AG09319 (cell line): Measurements from ENCODE around the gene PCDH9.

Source experiments
- DNase-seq: peaks from one replicate; pipeline ENCODE4 v3.0.0-alpha.2; 2010; ENCODE audit warnings: low read depth; ENCODE audit errors: extremely low read depth
- TF ChIP-seq, protein P1 (sequence below): IDR thresholded peaks from 2 replicates; pipeline ENCODE4 v1.5.1; 2011; ENCODE audit warnings: low read depth, mild to moderate bottlenecking, inconsistent platforms, low read length, moderate library complexity

Gene PCDH9

DNA sequence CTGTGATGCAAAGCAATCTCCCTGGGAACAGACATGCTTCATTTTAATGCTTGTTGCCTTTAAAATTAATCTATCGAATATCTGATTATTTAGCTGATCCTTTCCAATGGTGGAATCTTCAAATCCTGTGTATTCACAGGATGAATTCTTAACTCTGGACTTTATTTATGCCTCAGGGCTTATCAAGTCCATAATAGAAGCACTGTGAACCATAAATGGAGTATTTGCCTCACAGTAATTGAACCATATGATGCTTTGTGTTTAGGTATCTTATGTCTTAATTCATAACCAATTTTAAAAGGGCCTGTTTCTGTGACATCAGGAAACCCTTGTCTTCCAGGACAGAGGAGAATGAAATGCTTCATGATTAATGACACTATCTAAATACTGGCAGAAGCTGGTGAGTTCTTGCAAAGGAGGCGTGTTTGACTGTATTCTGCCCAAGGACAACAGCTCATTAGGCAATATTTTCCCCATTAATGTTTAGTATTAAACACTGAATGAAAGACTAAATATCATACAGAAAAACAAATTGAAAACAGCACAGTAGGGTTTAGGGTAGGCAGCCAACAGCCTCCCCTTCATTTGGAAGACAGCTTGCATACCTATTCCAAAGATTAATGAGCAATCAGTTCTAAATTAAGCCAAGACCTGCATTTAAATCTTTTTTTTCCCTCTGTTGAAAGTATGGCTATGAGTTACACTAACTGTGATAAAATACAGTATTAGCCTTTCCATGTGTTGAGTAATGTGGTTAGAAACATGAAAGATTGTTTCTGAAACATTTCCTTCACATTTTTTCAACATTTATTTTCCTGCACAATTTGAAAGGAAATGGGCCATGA lies 709.4 kb downstream of the PCDH9 start:
- DNase-seq = no peak
- TF ChIP-seq, protein P1, sequence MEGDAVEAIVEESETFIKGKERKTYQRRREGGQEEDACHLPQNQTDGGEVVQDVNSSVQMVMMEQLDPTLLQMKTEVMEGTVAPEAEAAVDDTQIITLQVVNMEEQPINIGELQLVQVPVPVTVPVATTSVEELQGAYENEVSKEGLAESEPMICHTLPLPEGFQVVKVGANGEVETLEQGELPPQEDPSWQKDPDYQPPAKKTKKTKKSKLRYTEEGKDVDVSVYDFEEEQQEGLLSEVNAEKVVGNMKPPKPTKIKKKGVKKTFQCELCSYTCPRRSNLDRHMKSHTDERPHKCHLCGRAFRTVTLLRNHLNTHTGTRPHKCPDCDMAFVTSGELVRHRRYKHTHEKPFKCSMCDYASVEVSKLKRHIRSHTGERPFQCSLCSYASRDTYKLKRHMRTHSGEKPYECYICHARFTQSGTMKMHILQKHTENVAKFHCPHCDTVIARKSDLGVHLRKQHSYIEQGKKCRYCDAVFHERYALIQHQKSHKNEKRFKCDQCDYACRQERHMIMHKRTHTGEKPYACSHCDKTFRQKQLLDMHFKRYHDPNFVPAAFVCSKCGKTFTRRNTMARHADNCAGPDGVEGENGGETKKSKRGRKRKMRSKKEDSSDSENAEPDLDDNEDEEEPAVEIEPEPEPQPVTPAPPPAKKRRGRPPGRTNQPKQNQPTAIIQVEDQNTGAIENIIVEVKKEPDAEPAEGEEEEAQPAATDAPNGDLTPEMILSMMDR = no peak

DNA sequence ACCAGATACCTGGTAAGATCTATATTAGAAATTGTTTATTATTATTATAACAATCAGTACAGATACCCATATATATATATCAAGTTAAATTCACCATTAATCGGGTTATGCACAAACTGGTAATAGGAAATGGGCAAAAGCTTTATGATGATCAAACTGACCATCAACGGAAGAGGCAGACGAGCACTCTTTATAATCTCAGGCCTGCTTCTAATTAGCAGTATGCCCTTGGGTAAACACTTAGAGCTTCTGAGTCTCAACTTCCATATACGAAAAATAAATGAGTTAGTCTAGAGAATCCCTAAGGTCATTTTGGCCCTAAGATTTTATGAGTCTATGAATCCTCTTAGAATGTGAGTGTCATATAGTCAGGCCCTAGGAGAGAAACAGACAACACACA lies 710.9 kb downstream of the PCDH9 start:
- TF ChIP-seq, protein P1 = no peak
- no peak for DNase-seq

DNA sequence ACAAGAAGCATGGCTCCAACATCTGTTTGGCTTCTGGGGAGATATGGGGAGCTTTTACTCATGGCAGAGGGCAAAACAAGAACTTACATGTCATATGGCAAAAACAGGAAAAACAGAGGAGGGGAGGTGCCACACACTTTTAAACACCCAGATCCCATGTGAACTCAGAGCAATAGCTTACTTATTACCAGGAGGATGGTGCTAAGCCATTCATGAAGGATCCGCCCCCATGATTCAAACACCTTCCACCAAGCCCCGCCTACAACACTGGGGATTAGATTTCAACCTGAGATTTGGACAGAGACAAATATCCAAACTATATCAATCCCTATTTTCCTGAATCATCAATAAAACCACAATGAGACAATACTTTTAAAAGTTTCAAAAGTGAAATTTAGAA lies 712.1 kb downstream of the PCDH9 start:
- TF ChIP-seq, protein P1 = no peak
- DNase-seq = no peak

DNA sequence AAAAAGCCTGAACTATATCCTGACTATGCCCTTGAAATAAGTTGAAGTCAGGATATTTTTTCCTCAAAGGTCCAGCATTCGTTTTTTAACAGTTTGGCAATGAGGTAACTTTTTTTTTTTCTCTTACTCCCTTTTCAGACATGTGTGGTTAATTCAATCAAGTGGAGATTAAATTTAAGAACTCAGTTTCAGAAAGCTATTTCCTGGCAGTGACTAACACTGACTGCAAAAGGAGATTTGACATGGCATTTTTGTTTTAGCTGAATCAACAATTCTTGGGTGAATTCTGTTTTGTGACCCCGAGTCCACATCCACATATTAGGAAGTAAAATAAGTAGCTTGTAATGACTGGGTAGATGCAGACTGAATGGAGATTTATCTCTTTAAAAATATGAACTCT lies 716.4 kb downstream of the PCDH9 start:
- TF ChIP-seq, protein P1 = no peak
- DNase-seq = no peak

DNA sequence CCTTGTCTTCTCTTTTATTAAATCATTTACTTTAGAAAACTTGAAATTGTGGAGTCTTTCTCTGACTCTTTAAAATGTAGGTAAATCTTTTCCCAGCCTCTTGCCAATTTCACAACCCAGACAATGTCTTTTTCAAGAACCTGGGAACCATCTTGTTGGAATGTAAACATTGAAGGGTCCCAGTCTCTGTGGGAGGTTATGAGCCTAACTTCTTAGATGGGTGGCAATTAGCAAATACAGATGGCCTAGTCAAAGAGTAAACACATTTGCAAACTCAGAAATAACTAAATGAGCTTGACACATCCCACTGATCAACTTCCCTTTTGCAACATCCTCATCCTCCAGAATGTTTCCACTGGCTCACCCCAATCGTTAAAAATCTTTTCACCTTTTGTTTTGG lies 721.0 kb downstream of the PCDH9 start:
- TF ChIP-seq, protein P1 = no peak
- DNase-seq = no peak

DNA sequence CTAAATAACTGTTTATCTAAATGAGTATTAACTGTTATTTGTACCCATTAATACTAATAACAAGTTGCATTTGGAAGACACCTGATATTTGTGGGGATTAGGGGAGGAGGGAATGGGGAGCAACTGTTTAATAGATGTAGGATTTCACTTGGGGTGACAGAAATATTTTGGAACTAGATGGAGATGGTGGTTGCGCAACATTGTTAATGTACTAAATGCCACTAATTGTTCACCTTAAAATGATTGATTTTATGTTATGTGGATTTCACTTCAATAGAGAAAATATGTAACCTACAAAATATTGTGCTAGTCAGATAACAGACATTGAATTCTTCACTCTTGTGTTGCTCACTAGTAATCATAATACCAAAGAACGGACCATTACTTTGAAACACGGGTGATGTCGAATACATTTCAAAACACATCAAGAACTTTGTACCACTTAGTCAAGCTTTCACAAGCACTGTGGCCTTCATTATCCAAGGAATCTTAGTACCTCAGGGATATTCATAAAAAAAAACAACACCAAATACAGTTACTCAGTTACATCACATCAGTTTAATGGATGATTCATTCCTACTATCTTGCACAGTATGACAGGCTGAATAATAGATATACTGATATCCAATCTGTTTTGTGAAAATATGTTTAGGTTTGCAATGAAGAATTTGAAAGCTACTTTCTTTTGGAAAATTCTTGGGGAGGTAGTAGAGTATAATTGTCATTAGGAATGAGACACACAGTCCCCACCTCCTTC lies 721.8 kb downstream of the PCDH9 start:
- no peak for DNase-seq
- TF ChIP-seq, protein P1 = no peak

DNA sequence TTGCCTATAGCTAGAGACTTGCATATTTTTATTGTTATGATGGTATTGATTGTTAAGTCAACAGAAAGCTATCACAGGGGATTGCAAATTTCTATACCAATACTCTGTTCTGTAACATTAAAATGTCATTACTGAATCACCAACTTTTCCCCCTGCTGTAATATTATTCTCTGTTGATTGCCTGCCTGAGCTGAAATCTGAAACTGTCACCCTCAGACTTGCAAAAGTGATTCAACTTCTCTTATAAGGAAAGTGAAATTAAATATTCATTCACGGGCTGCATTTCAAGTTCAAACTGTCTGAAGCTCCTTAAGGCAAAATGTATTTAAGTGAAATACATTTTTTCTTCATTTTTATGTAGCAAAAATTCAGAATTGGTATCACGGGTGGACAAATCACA lies 723.2 kb downstream of the PCDH9 start:
- TF ChIP-seq, protein P1 = no peak
- DNase-seq = no peak
